SU-DHL-6 (cell line): ENCODE data around the gene TESK2.

ENCODE experiments used
- H2AFZ ChIP-seq: fragments of 200-600 bp; sonication (generic); 2 replicates; pipeline ENCODE4 v1.6.1; 2014; ENCODE audit warnings: low read depth, mild to moderate bottlenecking, moderate library complexity, mixed read lengths, antibody characterized with exemption, low read length; ENCODE audit not compliant: severe bottlenecking
- H3F3A ChIP-seq: fragments of 200-600 bp; shearing (Covaris generic); 2 replicates; pipeline ENCODE4 v1.6.0; 2016; ENCODE audit warnings: antibody characterized with exemption, mild to moderate bottlenecking; ENCODE audit not compliant: insufficient read depth
- H3K27ac ChIP-seq: fragments of 200-600 bp; sonication (generic); 2 replicates; pipeline ENCODE4 v1.5.1; 2016; ENCODE audit warnings: low read depth, mild to moderate bottlenecking, low read length, moderate library complexity, mixed read lengths
- H3K27me3 ChIP-seq: fragments of 200-600 bp; sonication (generic), shearing (Covaris generic); 2 replicates; pipeline ENCODE4 v1.6.0; 2014; ENCODE audit warnings: mild to moderate bottlenecking, low read length
- H3K36me3 ChIP-seq: fragments of 200-600 bp; sonication (generic); 2 replicates; pipeline ENCODE4 v1.6.1; 2014; ENCODE audit warnings: mild to moderate bottlenecking, low read length, mixed read lengths
- H3K4me2 ChIP-seq: fragments of 300-600, 200-600 bp; shearing (Covaris generic), sonication (generic); 2 replicates; pipeline ENCODE4 v1.6.0; 2014; ENCODE audit warnings: low read length, low read depth, mild to moderate bottlenecking; ENCODE audit not compliant: poor library complexity, severe bottlenecking
- H3K4me3 ChIP-seq: fragments of 200-600 bp; sonication (generic); 2 replicates; pipeline ENCODE4 v1.5.1; 2014; ENCODE audit warnings: antibody characterized with exemption, low read length, mild to moderate bottlenecking, mixed read lengths; ENCODE audit not compliant: insufficient read depth, poor library complexity, severe bottlenecking
- H3K79me2 ChIP-seq: fragments of 200-600 bp; sonication (generic); 2 replicates; pipeline ENCODE4 v1.6.1; 2014; ENCODE audit warnings: mild to moderate bottlenecking, low read length, moderate library complexity; ENCODE audit not compliant: insufficient read depth
- H3K9ac ChIP-seq: fragments of 200-600 bp; sonication (generic); 2 replicates; pipeline ENCODE4 v1.7.0; 2014; ENCODE audit warnings: mild to moderate bottlenecking, low read length
- H3K9me2 ChIP-seq: fragments of 200-600 bp; sonication (generic); replicated peaks from 2 replicates; pipeline ENCODE4 v1.6.1; 2014; ENCODE audit warnings: low read length; ENCODE audit not compliant: insufficient read depth
- H3K9me3 ChIP-seq: fragments of 200-600 bp; sonication (generic); 2 replicates; pipeline ENCODE4 v1.6.1; 2014; ENCODE audit warnings: low read length, mixed read lengths; ENCODE audit not compliant: insufficient read depth
- H4K20me1 ChIP-seq: fragments of 200-600 bp; sonication (generic); 2 replicates; pipeline ENCODE4 v1.6.1; 2014; ENCODE audit warnings: low read depth, mild to moderate bottlenecking, antibody characterized with exemption, low read length, moderate library complexity, mixed read lengths
- EZH2phosphoT487 ChIP-seq: fragments of 200-600 bp; sonication (generic), shearing (Covaris generic); conservative IDR thresholded peaks from 2 replicates; pipeline ENCODE4 v1.6.1; 2018; ENCODE audit warnings: mild to moderate bottlenecking, antibody characterized with exemption, low read length, moderate library complexity, mixed read lengths
- TF ChIP-seq, protein P1 (sequence below): fragments of 200-600 bp; sonication (generic); IDR thresholded peaks from one replicate; pipeline ENCODE4 v1.5.1; 2017; ENCODE audit warnings: antibody characterized with exemption, mild to moderate bottlenecking, low read length, moderate library complexity; ENCODE audit not compliant: insufficient read depth, poor library complexity, severe bottlenecking

TESK2 gene

DNA sequence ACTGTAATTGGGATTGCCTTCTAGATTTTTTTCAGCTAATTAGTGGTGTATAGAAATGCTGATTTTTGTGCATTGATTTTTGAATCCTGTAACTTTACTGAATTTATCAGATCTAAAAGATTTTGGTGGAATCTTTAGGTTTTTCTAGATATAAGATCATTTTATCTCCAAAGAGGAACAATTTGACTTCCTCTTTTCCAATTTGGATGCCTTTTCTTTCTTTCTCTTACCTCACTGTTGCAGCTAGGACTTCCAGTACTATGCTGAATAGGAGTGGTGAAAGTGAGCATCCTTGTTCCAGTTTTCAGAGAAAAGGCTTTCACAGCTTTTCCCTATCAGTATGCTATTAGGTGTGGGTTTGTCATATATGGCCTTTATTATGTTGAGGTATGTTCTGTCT is 53.6 kb downstream of the TESK2 start:
- Histone ChIP-seq H3K27ac (no peak overlapping the region), H4K20me1 (no peaks in the 10 kb centered on the region), H3K36me3 (no peaks in the 10 kb centered on the region), H3K9me3 (no peaks in the 10 kb centered on the region), H2AFZ (no peak overlapping the region), H3K27me3 (no peaks in the 10 kb centered on the region), H3F3A (no peaks in the 10 kb centered on the region), H3K9ac (no peak overlapping the region), H3K4me3 (no peak overlapping the region), H3K4me2 (no peak overlapping the region), H3K9me2 (no peaks in the 10 kb centered on the region), H3K79me2 (no peaks in the 10 kb centered on the region)
- TF ChIP-seq, protein P1, sequence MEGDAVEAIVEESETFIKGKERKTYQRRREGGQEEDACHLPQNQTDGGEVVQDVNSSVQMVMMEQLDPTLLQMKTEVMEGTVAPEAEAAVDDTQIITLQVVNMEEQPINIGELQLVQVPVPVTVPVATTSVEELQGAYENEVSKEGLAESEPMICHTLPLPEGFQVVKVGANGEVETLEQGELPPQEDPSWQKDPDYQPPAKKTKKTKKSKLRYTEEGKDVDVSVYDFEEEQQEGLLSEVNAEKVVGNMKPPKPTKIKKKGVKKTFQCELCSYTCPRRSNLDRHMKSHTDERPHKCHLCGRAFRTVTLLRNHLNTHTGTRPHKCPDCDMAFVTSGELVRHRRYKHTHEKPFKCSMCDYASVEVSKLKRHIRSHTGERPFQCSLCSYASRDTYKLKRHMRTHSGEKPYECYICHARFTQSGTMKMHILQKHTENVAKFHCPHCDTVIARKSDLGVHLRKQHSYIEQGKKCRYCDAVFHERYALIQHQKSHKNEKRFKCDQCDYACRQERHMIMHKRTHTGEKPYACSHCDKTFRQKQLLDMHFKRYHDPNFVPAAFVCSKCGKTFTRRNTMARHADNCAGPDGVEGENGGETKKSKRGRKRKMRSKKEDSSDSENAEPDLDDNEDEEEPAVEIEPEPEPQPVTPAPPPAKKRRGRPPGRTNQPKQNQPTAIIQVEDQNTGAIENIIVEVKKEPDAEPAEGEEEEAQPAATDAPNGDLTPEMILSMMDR: no peak
- no peak for TF ChIP-seq EZH2phosphoT487

GRCh38 chr1:45430490-45430889 is 60.5 kb downstream of the TESK2 start:
- no peak overlapping the region for H3K27ac ChIP-seq
- H3K4me2 ChIP-seq: no peak overlapping the region
- no peak overlapping the region for H3K9ac ChIP-seq
- no peaks in the 10 kb centered on the region for H3K9me3 ChIP-seq
- H3F3A ChIP-seq: no peaks in the 10 kb centered on the region
- H4K20me1 ChIP-seq: no peaks in the 10 kb centered on the region
- no peaks in the 10 kb centered on the region for H3K79me2 ChIP-seq
- H2AFZ ChIP-seq: no peak overlapping the region
- H3K4me3 ChIP-seq: no peak overlapping the region
- no peaks in the 10 kb centered on the region for H3K9me2 ChIP-seq
- H3K36me3 ChIP-seq: no peaks in the 10 kb centered on the region
- TF ChIP-seq EZH2phosphoT487: no peak
- TF ChIP-seq, protein P1: no peak
- H3K27me3 ChIP-seq: no peaks in the 10 kb centered on the region

GRCh38 chr1:45429561-45430159 is 61.3 kb downstream of the TESK2 start:
- H3K36me3 ChIP-seq: no peaks in the 10 kb centered on the region
- no peaks in the 10 kb centered on the region for H4K20me1 ChIP-seq
- no peaks in the 10 kb centered on the region for H3K27me3 ChIP-seq
- H3K4me3 ChIP-seq: no peak overlapping the region
- no peak overlapping the region for H2AFZ ChIP-seq
- H3K9me2 ChIP-seq: no peaks in the 10 kb centered on the region
- H3K9ac ChIP-seq: no peak overlapping the region
- no peak overlapping the region for H3K4me2 ChIP-seq
- TF ChIP-seq, protein P1: no peak
- TF ChIP-seq EZH2phosphoT487: no peak
- H3K79me2 ChIP-seq: no peaks in the 10 kb centered on the region
- no peaks in the 10 kb centered on the region for H3F3A ChIP-seq
- no peak overlapping the region for H3K27ac ChIP-seq
- no peaks in the 10 kb centered on the region for H3K9me3 ChIP-seq
